GM10847 (cell line): Measurements from ENCODE around the gene HMGXB4.

Source experiments
- POLR2A ChIP-seq: IDR thresholded peaks from 2 replicates; pipeline ENCODE4 v1.6.1; 2011; ENCODE audit not compliant: insufficient read length; ENCODE audit errors: extremely low read depth

HMGXB4 gene

DNA sequence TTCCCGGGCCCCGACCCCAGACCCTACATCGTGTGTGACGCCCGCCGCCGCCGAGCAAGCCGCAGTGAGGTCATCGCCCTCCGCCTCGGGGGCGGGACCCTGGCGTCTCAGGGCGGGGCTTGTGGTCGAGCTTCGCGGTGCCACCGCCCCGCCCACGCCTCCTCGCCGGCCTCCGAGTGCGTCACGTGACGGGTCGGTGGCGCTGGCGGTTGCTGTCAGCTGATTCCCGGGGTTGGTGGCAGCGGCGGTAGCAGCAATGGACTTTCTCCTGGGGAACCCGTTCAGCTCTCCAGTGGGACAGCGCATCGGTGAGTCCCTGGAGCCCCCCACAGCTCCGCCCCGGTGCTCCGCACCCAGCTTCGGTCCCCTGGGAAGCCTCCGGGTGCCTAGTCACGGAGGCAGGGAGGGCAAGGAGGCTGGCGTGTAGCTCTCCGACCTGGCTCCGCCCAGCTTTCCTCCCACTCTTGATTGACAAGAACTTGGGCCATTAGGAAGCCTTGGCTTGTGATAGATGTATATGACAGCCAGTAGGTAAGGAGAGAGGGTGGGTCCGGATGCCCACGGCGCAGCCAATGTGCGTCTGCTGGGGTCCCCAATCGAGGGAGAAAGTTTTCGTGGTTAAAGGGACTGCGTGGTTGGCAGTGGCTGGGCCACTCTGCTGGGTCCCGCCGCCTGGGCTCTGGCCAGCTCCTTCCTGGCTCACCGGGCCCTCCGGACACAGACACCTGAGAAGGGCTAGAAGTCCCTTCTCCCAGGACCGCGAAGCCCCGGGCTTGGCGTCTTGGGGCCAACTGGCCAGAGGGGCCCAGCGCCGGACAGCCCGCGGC lies 42.6 kb downstream of the HMGXB4 start, which contains the start of gene TOM1:
TOM1 (plus strand) TSS at position 222 of the 827 bp plus-strand sequence; CDS start at position 257, 35 bp downstream.
- peak; percentile 13 for TF ChIP-seq POLR2A

DNA sequence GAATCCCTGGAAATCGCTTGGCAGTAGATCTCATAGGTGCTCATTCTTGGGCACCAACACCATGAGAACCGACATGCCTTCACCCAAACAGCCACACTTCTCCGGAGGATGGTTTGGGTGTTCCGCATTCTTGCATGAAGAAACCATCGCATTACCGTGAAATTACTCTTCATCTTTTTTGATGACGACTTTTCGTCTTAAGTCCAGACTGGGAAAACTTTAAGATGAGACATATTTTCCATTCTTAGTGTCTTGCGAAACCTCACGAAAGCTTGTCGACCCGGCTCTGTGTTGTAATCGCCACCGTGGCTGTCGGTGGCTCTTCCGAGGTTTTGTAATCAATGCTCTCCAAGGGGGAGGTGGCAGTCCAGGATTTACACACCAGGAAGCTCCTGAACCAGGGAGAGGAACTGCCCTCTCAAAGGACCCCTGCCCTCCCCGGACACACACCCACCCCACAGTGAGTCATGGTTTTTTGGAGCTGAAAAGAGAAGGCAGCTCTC lies 44.1 kb downstream of the HMGXB4 start:
- TF ChIP-seq POLR2A, result no peak

DNA sequence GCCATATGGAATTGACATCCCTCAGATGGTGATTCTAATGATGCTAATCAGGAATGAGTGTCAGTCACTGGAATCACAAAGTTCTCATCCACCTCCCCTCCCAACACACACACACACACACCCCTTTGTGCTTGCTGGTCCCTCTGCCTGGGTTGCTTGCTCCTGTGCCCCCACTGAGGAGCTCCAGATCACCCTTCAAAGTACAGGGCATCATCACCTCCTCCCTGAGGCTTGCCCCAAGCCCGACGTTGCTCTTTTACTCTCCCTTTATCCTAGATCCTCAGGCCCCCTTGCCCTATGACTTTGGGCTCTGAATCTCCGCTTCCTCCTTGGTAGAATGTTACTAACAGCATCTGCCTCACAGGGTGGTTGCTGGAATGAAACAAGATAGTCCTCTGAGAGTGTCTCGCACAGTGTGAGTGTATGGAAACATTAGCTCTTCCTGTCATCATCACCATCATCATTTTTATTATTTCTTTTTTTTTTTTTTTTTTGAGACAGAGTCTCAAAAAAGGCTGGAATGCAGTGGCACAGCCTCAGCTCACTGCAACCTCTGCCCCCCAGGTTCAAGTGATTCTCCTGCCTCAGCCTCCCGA lies 45.8 kb downstream of the HMGXB4 start:
- no peak for TF ChIP-seq POLR2A

DNA sequence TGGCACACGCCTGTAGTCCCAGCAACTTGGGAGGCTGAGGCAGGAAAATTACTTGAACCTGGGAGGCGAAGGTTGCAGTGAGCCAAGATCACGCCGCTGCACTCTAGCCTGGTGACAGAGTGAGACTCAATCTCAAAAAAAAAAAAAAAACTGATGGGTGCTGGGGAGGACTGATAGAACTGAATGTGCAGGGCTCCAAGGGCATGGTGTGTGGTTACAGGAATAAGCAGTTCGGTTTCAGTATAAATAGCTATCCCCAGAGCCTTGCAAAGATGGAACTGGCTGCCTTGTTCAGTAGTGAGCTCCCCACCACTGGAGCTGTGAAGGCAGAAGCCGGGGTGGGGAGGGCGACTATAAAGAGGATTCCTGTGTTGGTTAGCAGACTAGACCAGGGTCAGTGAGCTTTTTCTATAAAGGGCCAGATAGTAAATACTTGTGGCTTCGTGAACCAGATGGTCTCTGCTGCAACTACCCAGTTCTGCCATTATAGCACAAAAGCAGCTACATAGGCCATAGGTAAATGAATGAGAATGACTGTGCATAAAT lies 48.3 kb downstream of the HMGXB4 start:
- no peak for TF ChIP-seq POLR2A

DNA sequence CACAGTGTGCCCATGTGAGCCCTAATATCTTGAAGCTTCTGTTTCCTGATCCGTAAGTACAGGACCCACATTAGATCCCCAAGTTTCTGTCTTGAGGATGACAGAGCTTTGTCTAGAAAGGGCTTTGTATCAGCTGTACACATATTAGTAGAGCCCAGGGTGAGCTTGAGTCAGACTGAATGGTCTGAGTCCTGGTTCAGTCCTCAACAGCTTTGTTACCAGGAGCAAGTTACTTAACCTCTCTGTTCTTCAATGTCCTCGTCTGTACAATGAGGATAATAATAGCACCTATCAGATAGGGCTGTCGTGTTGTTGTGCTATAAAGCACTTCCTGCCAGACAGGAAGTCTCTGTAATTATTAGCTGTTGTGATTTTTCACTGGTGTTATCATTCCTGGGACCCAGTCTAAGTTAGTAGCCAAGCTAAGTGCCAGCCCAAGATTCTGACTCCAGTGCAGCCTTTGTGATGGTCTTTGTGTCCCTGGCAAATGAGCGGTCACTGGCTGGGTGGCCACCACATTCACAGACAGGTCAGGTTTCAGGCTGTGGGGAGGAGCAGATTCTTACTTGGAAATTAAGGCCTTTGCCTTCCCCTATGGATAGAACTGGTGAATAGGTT lies 49.2 kb downstream of the HMGXB4 start:
- TF ChIP-seq POLR2A, result no peak

DNA sequence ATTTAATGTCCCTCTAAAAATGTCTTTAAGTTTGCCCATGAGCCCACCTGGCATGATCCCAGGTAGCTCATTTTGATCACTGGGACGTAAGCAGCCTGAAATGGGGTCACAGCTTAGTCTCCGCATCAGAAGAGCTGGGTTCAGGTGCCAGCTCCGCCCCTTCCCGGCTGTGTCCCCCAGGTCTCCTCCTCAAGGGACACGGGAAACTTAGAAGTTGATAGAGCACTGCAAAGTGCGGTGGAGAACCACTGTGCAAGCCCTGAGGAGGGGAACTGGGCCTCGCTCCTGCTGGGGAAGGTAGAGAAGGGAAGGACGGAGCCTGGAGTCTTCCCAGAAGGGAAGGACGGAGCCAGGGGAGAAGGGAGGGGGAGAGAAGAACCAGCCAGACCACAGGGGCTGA lies 50.1 kb downstream of the HMGXB4 start:
- TF ChIP-seq POLR2A, result no peak

DNA sequence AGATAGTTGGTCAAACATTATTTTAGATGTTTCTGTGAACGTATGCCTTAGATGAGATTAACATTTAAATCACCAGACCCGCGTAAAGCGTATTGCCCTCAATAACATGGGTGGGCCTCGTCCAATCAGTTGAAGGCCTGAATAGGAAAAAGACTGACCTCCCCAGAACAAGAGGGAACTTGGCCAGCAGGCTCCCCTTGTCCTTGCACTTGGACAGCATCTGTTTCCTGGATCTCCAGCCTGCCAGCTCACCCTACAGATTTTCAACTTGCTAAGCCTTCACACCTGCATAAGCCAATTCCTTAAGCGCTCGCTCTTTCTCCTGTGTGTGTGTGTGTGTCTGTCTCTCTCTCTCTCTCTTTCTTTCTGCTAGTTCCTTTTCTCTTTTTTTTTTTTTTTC lies 50.6 kb downstream of the HMGXB4 start:
- TF ChIP-seq POLR2A, result no peak

DNA sequence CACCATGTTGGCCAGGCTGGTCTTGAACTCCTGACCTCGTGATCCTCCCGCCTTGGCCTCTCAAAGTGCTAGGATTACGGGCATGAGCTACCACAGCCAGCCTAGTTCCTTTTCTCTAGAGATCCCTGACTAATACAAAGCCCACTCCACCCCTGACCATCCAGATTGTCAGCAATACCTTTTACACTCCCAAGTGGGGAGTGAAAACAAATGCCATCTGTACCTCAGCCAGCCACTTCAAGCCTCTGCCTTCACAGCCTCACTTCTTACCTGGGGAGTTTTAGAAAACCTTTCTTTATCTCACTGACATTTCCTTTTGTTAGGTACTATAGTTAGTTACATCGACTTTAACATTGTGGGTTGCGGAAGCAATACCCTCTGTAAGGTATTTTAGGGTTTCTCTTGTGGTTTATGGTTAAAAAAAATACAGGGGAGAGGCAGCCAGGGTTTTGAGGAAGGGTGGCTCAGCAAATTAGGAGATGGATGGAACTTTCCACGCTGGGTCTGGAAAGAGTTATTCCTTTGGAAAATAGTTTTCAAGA lies 51.3 kb downstream of the HMGXB4 start:
- TF ChIP-seq POLR2A, result no peak

DNA sequence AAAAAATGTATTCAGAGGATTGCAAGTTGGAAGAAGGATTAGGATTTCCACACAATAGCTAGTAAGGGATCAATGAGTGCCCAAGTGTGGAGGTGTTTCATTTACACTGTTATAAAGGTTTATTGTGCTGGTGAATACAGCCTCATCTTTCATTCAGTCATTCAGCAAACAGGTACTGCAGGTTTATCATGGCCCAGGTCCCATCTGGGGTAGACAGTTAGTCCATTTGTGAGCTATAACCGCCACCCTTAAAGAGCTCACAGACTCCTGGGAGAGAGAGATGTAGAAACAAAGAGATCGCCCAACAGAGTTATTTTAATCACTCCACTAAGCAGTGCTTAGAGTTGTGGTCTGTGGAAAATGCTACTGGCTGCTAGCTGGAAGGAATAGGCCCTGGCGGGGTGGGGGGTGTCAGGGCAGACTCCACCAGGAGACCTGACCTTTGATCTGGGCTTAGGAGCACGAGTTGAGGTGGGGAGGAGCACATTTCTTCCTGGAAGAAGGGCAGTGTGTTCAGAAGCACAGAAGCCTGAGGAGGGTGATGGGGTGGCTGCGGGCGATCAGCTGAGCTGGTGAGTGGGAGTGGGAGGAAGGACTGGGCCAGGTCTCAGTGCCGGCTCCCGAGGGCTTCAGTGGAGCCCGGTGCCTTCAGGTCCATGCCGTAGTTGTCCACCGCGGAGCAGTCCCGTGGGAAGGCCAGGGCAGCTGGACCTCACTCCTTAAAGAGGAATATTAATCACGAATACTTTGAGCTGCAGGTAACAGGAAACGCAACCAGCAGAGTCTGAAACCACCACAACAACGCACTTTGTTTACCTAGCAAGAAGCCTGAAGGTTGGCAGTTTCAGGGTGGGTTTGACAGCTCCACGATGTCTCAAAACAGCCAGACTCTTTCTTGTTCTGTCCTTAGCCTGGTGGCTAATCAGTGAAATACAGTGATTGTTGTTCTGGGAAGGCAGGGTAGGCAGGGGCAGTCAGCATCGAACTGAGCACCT lies 53.6 kb downstream of the HMGXB4 start:
- no peak for TF ChIP-seq POLR2A

DNA sequence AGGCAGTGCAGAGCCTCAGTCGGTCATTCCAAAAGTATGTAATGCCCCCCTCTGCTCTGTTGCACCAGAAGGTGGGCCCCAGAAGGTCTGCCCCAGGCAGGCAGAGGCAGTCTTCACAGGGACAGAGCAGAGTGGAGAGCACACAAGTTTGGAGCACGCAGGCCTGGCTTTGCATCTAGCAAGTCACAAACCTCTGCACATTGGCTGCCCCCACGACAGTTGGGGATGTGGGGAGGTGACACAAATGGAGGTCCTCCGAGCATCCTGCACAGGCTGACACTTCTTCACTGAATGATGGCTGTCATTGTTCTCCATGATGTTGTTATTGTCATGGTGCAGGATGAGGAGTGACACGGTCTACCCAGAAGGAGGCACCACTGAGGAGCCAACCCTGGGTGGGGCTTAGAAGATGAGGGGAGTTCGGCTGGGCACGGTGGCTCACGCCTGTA lies 54.3 kb downstream of the HMGXB4 start:
- TF ChIP-seq POLR2A, result no peak

DNA sequence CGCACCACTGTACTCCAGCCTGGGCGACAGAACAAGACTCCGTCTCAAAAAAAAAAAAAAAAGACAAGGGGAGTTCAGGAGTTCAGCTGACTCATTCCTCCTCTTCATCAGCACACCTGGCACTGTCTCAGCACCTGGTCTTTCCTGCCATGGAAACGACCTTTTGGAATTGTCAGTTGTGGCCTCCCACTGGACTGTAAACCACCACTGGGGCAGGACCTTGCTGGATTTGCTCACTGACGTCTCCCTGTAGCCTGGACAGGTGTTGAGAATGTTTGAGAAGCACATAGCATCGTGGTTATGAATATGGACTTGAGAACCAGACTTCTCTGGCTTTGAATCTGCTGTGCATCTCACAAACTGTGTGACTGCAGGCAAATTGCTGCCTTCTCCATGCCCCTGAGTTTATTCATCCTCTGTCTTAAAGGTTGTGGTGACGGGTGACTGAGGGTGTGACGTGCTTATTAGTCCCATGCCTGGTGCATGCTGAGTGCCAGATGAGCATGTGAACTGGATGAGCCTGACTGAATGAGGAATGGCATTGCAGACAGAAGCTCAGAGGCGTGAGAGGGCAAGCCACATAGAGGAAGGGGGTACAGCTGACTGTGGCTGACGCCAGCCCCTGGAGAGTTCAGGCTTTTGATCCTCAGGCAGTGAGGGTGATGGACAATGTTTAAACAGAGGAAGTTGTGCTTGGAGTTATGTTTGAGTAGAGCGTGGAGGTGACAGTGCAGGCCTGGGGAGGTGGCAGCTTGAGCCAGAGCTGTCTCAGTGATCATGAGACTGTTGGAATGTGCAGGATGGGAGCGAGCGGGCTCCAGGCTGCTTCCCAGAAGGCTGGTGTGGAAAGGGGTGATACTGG lies 55.1 kb downstream of the HMGXB4 start:
- no peak for TF ChIP-seq POLR2A

DNA sequence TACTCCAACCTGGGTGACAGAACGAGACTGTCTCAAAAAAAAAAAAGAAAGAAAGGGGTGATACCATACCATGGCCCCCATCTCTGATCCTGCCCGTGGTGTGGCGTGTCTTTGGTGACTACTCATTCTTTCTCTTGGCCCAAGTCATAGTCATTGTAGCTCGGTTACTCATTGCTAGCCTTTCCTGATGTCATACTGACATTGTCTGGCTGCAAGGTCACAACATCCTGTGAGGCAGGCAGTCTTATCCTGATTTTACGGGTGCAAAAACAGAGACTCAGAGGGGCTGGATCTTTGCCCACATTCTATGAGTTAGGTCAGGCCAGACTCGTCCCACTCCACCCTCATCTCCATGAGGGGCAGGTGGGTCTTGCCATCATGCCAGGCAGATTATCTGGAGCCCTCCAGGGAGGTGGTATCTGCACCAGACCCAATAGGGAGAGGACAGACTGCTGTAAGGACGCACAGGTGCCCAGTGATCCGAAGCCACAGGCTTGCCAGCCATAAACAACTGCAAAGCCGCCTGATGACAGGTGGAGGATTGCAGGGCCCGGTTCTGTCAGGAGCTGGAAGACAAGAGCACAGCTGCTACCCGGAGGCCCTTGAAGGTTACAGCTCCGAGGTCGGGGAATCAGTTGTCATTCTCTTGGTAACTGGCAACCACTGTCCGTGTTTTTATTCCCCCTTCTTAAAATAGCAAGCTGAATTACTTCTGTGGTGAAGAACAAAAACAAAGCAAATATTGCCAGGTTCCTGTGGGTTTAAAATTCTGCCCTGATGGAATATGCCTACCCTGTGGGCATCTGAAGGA lies 56.2 kb downstream of the HMGXB4 start:
- TF ChIP-seq POLR2A, result no peak
